HCT116 (cell line): ENCODE measurements around the gene TBX2.

ENCODE experiments used
- CTCF ChIP-seq, 3 experiments: fragments of 200-600 bp in 1 of 3; sonication (generic) in 1 of 3; IDR thresholded peaks in 2 of 3; conservative IDR thresholded peaks in 1 of 3; 2 replicates each; pipeline ENCODE4 v1.5.1; 2012 to 2017; ENCODE audit warnings: low read depth in 2 of 3, low read length in 2 of 3, antibody characterized with exemption in 1 of 3, borderline replicate concordance in 1 of 3, control low read depth in 1 of 3, mild to moderate bottlenecking in 1 of 3, mixed read lengths in 1 of 3, mixed run types in 1 of 3, moderate library complexity in 1 of 3; ENCODE audit not compliant: insufficient read depth in 1 of 3
- POLR2A ChIP-seq: IDR thresholded peaks from 2 replicates; pipeline ENCODE4 v1.7.0; 2011; ENCODE audit warnings: borderline replicate concordance; ENCODE audit not compliant: insufficient read depth, insufficient read length; ENCODE audit errors: extremely low read depth
- RAD21 ChIP-seq: IDR thresholded peaks from 2 replicates; pipeline ENCODE4 v1.6.1; 2012; ENCODE audit warnings: low read depth, mild to moderate bottlenecking
- REST ChIP-seq: IDR thresholded peaks from 2 replicates; pipeline ENCODE4 v1.6.1; 2012; ENCODE audit warnings: low read depth
- TF ChIP-seq, protein P1 (sequence below): IDR thresholded peaks from 2 replicates; pipeline ENCODE4 v1.6.1; 2012

DNA sequence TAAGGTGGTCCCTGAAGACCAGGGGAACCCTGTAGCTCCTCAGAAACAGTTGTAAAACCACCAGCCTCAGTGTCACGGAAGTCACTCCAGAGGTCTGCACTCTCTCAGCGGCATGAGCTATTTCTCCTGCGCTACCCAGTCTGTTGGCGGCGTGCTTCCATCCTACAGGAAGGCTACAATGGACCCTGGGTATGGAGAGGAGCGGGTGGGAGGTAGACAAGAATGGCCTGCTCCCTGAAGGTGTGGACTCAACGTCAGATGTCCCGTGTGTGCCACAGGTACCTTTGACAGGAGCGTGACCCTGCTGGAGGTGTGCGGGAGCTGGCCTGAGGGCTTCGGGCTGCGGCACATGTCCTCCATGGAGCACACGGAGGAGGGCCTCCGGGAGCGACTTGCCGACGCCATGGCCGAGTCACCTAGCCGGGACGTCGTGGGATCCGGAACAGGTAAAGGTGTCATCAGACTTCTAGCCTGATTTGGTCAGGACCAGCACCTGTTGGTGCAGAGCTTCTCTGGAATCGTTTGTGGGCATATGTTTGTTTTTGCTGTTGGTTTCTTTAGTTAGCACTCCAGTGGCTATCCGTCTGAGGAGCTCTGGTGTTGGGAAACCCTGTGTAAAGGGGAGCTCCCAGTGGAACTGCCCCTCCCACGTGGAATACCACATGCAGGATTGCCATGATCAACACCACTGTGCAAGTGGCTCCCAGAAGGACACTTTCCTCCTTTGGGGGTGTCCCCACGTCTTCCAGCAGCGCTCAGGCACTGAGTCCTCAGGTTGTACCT is 31.4 kb upstream of the TBX2 start:
- TF ChIP-seq RAD21 (no peak), CTCF (IDR thresholded peaks at IDR 0.05 in 2 of 3, conservative IDR thresholded peaks at IDR 0.05 in 1 of 3; ENCODE audit: borderline replicate concordance in 1 of 3, insufficient read depth in 1 of 3, low read depth in 2 of 3, low read length in 2 of 3) (no peak), POLR2A (no peak), REST (no peak)
- TF ChIP-seq, protein P1, sequence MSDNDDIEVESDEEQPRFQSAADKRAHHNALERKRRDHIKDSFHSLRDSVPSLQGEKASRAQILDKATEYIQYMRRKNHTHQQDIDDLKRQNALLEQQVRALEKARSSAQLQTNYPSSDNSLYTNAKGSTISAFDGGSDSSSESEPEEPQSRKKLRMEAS = no peak
